ENCODE data around the gene HSD11B2. TPM values are rescaled to one million over a fixed set of nuclear protein-coding genes. Genes with fewer than 3 reads are reported as not detected.

Gene HSD11B2
- total RNA-seq (2012; rRNA removed) = not detected in 2 replicates
- 0.26 and 0.27 TPM in 2 replicates for polyA plus RNA-seq (2012; rRNA removed)
- polyA plus RNA-seq (2012; cell fraction: cytosol; rRNA removed) = 0.12 TPM in 1 of 2 replicates, not detected in the other
- polyA plus RNA-seq (2012; cell fraction: nucleus; rRNA removed; ENCODE audit: low replicate concordance) = 0.47 and 0.60 TPM in 2 replicates
- percentile 10 among the genes with signal in this experiment for Bru-seq, nascent RNA
- percentile 20 among the genes with signal in this experiment for BruChase-seq, experiment 1, labeled RNA remaining after a 6-hour chase
- BruChase-seq, experiment 2, labeled RNA remaining after a 2-hour chase = percentile 17 among the genes with signal in this experiment
- long read RNA-seq = 0 reads

GRCh38 chr16:67430977-67431774 lies at the start of gene HSD11B2:
TSS of gene HSD11B2 (plus strand) at chr16:67431121. CDS start at chr16:67431249, 128 bp downstream.
- no peak within 1 kb of the TSS for H3K14ac ChIP-seq (replicated peaks; ENCODE audit: low read depth, low read length)
- BruUV-seq (replicated peaks) = no TSS peak
- H2BK120ac ChIP-seq (ENCODE audit: low read depth, low read length) = no peak within 1 kb of the TSS
- H3K9me1 ChIP-seq (ENCODE audit: insufficient read depth, low read length) = peaks cover 3% of the 10 kb centered on the region; the same call in 1 of the 2 replicates
- H4K20me1 ChIP-seq (ENCODE audit: insufficient read depth, low read length) = peaks cover 12% of the 10 kb centered on the region; the same call in 1 of the 2 replicates
- ATAC-seq (ENCODE audit: low read depth) (peak; percentile 84), DNase-seq (peak; percentile 45)
- H3K4me3 ChIP-seq (ENCODE audit: insufficient read depth, low read depth, low read length) = peak within 1 kb of the TSS; percentile 42
- H3K36me3 ChIP-seq (ENCODE audit: control insufficient read depth, insufficient read depth, low read length) = peaks cover 5% of the 10 kb centered on the region; the same call in 1 of the 2 replicates
- H3K56ac ChIP-seq (ENCODE audit: extremely low read depth, insufficient read depth, low read length) = no peak within 1 kb of the TSS
- no peak within 1 kb of the TSS for H3K27ac ChIP-seq (ENCODE audit: insufficient read depth, low read length)
- H4K91ac ChIP-seq (ENCODE audit: insufficient read depth, low read depth, low read length) = no peak within 1 kb of the TSS
- peaks cover 5% of the 10 kb centered on the region; the same call in 1 of the 2 replicates for H3K4me1 ChIP-seq (ENCODE audit: control insufficient read depth, insufficient read depth, low read length)
- CTCF ChIA-PET = no interaction called here
- H2AFZ ChIP-seq (replicated peaks; ENCODE audit: low read length, poor library complexity) = peak within 1 kb of the TSS; percentile 87
- H3K4me2 ChIP-seq (ENCODE audit: low read depth, low read length) = peak within 1 kb of the TSS; percentile 81
- POLR2A ChIA-PET (ENCODE audit: unreplicated experiment) = no interaction called here
- 0% methylated on average over 27 of the region's 87 CpGs; no CpG with 5 or more reads in 1 of the 2 experiments for WGBS, 2 experiments (ENCODE audit: extremely low coverage in 2 of 2, insufficient read length in 1 of 2)
- TF ChIP-seq RFX5 (IDR thresholded peaks at IDR 0.05; ENCODE audit: low read depth, low read length) = no peak
- peak; percentile 39; the same call in 1 of the 2 replicates for TF ChIP-seq MXI1 (IDR thresholded peaks at IDR 0.05; ENCODE audit: borderline replicate concordance, low read depth, low read length)
- no peak for TF ChIP-seq CHD1 (IDR thresholded peaks at IDR 0.05; ENCODE audit: low read depth, low read length)
- TF ChIP-seq RAD21 (IDR thresholded peaks at IDR 0.05; ENCODE audit: low read length) = peak; percentile 16; the same call in 1 of the 2 replicates
- peak; percentile 14; the same call in 1 of the 2 replicates for TF ChIP-seq SMC3 (IDR thresholded peaks at IDR 0.05; ENCODE audit: low read depth, low read length)
- TF ChIP-seq CTCF (conservative IDR thresholded peaks at IDR 0.05; ENCODE audit: low read depth, low read length) = peak; percentile 21; the same call in 1 of the 2 replicates
- no peak within 1 kb of the TSS for H3K4ac ChIP-seq (ENCODE audit: low read depth, low read length)
- no peak within 1 kb of the TSS for H4K8ac ChIP-seq (ENCODE audit: low read depth in 2 of 2, low read length in 2 of 2)
- H2AK5ac ChIP-seq (ENCODE audit: low read depth, low read length) = 0 out of 2 replicates have a peak within 1 kb of the TSS, but pooled peaks have one; percentile 35
- no peak within 1 kb of the TSS for H2BK5ac ChIP-seq (ENCODE audit: low read depth, low read length, poor library complexity, severe bottlenecking)
- no peak within 1 kb of the TSS for H2BK15ac ChIP-seq (ENCODE audit: low read depth, low read length)
- dilution Hi-C loops (cut with HindIII; ENCODE audit: low sequenced_read_pairs, unreplicated experiment) (no loop called here), in situ Hi-C loops (cut with MboI; ENCODE audit: low sequenced_read_pairs) (no loop called here), intact Hi-C loops (cut with micrococcal nuclease) (no loop called here)
- peak within 1 kb of the TSS; percentile 28 for H2AK9ac ChIP-seq (replicated peaks; ENCODE audit: low read depth, low read length, poor library complexity)
- H3K23ac ChIP-seq (ENCODE audit: low read depth, low read length) = peak within 1 kb of the TSS; percentile 24; the same call in 1 of the 2 replicates
- H3K9ac ChIP-seq (ENCODE audit: low read depth, low read length) = no peak within 1 kb of the TSS
- peaks cover 35% of the 10 kb centered on the region for H3K27me3 ChIP-seq (ENCODE audit: control insufficient read depth, insufficient read depth, low read length)
- H2BK20ac ChIP-seq (ENCODE audit: low read depth, low read length) = no peak within 1 kb of the TSS
- H3K79me1 ChIP-seq (ENCODE audit: low read depth in 1 of 2, low read length in 2 of 2) = no peaks in the 10 kb centered on the region
- H3K18ac ChIP-seq (ENCODE audit: low read depth, low read length) = no peak within 1 kb of the TSS
- H3K9me3 ChIP-seq (ENCODE audit: control insufficient read depth, insufficient read depth, low read length) = no peaks in the 10 kb centered on the region
- H4K5ac ChIP-seq (ENCODE audit: low read depth, low read length) = no peak within 1 kb of the TSS

Data from IMR-90 (cell line).